Neutrophil (primary cell): ENCODE measurements around the gene QSER1.
"Not testable (repeated sequence)": the region's sequence is repeated elsewhere in the genome, so short reads cannot be mapped to it uniquely, and the experiment has no call there.

Experiments used
- H3K27ac ChIP-seq: fragments of 200-600 bp; sonication (generic); 2 replicates; pipeline ENCODE4 v1.5.1; 2016; ENCODE audit warnings: mild to moderate bottlenecking, moderate library complexity
- H3K27me3 ChIP-seq: fragments of 200-600 bp; sonication (generic); 2 replicates; pipeline ENCODE4 v1.6.0; 2016; ENCODE audit warnings: mild to moderate bottlenecking
- H3K36me3 ChIP-seq: fragments of 200-600 bp; sonication (generic); 2 replicates; pipeline ENCODE4 v1.5.1; 2017
- H3K4me1 ChIP-seq, 2 experiments: fragments of 200-600 bp in 1 of 2; sonication (generic) in 1 of 2; 1 replicate in 1 of 2; 2 replicates in 1 of 2; pipeline versions ENCODE4 v1.5.1 to v1.6.1; 2013 to 2016; ENCODE audit warnings: low read depth in 1 of 2, low read length in 1 of 2, mild to moderate bottlenecking in 1 of 2, moderate library complexity in 1 of 2; ENCODE audit not compliant: control insufficient read depth in 1 of 2, insufficient read depth in 1 of 2
- H3K4me3 ChIP-seq, 2 experiments: fragments of 200-600 bp in 1 of 2; sonication (generic) in 1 of 2; 1 replicate in 1 of 2; 2 replicates in 1 of 2; pipeline ENCODE4 v1.5.1; 2013 to 2016; ENCODE audit warnings: low read depth in 1 of 2, low read length in 1 of 2, mild to moderate bottlenecking in 1 of 2, moderate library complexity in 1 of 2
- H3K9me3 ChIP-seq: fragments of 200-600 bp; sonication (generic); 2 replicates; pipeline ENCODE4 v1.5.1; 2016
- CTCF ChIP-seq: fragments of 200-600 bp; sonication (generic); IDR thresholded peaks from 2 replicates; pipeline ENCODE4 v1.5.1; 2016; ENCODE audit warnings: antibody characterized with exemption

The QSER1 gene

DNA sequence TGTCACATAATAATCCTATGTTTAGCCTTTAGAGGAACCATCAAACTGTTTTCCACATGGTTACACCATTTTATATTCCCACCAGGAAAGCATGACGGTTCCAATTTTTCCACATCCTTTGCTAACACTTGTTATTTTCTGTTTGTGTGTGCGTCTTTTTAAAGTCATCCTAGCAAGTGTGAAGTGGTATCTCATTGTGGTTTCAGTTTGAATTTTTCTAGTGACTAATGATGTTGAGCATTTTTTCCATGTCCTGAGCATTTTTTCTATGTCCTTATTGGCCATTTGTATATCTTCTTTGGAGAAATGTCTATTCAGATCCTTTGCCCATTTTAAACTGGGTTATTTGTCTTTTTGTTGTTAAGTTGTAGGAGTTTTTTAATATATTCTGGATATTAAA, 69.4 kb downstream of the QSER1 start:
- Histone ChIP-seq H3K36me3 (peaks cover 5% of the 10 kb centered on the region), H3K4me3 (no peak overlapping the region), H3K4me1 (no peaks in the 10 kb centered on the region), H3K9me3 (no peaks in the 10 kb centered on the region), H3K27ac (no peak overlapping the region), H3K27me3 (no peaks in the 10 kb centered on the region)
- TF ChIP-seq CTCF, result no peak

GRCh38 chr11:32963721-32964120, 71.1 kb downstream of the QSER1 start:
- H3K36me3 ChIP-seq, result peaks cover 5% of the 10 kb centered on the region

DNA sequence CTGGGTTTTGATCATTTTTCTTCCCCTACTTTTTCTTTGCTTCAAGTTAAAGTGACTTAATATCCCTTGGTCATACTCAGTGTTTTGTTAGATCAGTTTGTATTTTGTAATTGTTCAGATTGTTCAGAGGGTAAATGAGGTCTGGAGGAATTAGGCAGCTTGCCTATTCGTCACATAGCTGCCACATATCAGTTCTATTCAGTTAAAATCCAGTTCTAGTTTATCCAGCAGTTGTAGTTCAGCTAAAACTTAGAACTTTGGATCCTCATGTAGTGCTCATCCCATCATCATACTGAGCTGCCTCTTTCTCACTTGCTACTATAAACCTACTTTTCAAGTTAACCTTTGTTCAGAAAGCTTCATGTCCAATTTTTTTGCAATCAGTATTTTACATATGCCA, 75.9 kb downstream of the QSER1 start:
- Histone ChIP-seq H3K4me3 (no peak overlapping the region), H3K36me3 (peaks cover 15% of the 10 kb centered on the region), H3K9me3 (no peaks in the 10 kb centered on the region), H3K27me3 (no peaks in the 10 kb centered on the region), H3K4me1 (no peaks in the 10 kb centered on the region), H3K27ac (no peak overlapping the region)
- no peak for TF ChIP-seq CTCF

More at GRCh38 chr11:32963721-32964120, 71.1 kb downstream of the QSER1 start:
- Histone ChIP-seq H3K27me3 (no peaks in the 10 kb centered on the region), H3K4me1 (no peaks in the 10 kb centered on the region), H3K4me3 (no peak overlapping the region), H3K9me3 (no peaks in the 10 kb centered on the region), H3K27ac (no peak overlapping the region)
- TF ChIP-seq CTCF, result no peak

DNA sequence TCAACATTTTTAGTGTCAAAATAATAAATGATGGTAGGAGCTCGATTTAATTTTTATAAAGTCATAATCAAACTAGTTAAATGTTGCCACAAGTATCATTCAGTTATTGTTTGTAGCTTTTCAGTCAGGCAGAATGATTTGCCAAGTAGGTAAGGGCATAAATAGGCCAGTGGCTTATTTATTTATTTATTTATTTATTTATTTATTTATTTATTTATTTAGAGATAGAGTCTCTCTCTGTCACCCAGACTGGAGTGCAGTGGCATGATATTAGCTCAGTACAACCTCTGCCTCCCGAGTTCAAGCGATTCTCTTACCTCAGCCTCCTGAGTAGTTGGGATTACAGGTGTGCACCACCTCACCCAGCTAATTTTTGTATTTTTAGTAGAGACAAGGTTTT, 79.6 kb downstream of the QSER1 start:
- not testable (repeated sequence) for H3K4me3 ChIP-seq, H3K27me3 ChIP-seq, H3K9me3 ChIP-seq, H3K27ac ChIP-seq, H3K4me1 ChIP-seq
- H3K36me3 ChIP-seq, result peaks cover 14% of the 10 kb centered on the region

GRCh38 chr11:32972781-32973180, 80.2 kb downstream of the QSER1 start:
- Histone ChIP-seq H3K27ac (no peak overlapping the region), H3K9me3 (no peaks in the 10 kb centered on the region), H3K4me1 (no peaks in the 10 kb centered on the region), H3K27me3 (no peaks in the 10 kb centered on the region), H3K36me3 (peaks cover 14% of the 10 kb centered on the region), H3K4me3 (no peak overlapping the region)
- TF ChIP-seq CTCF, result no peak

- Histone ChIP-seq H3K9me3 (no peaks in the 10 kb centered on the region), H3K27me3 (no peaks in the 10 kb centered on the region), H3K4me3 (no peak overlapping the region), H3K4me1 (no peaks in the 10 kb centered on the region), H3K27ac (no peak overlapping the region), H3K36me3 (no peaks in the 10 kb centered on the region)
- no peak for TF ChIP-seq CTCF
Measured at GRCh38 chr11:32982626-32983025, 90.0 kb downstream of the QSER1 start.
